GM12878 (cell line): ENCODE results near the gene NRG3. TPM values are rescaled to one million over a fixed set of nuclear protein-coding genes. Genes with fewer than 3 reads are reported as not detected.

ENCODE experiments used
- ATAC-seq: fragments of 200-7000 bp; cut with Tn5 transposase; 3 replicates; pipeline ENCODE4 v1.9.1; 2020; ENCODE audit warnings: mild to moderate bottlenecking, moderate library complexity
- BruUV-seq: library from RNA; stranded (reverse); fragments of 400-500 nt; replicated peaks from 2 replicates; lab custom pipeline; 2021; lab: Mats Ljungman, UMichigan
- CTCF ChIA-PET: fragments of 300-600 bp; sonication (Branson Sonifier 250); formaldehyde crosslinking; extraction: SDS; loops from one replicate; lab custom pipeline; 2021; ENCODE audit warnings: inconsistent platforms; lab: Yijun Ruan, JAX
- POLR2A ChIA-PET: fragments of 350-600 bp; formaldehyde crosslinking; extraction: SDS; loops from one replicate; lab custom pipeline; 2021; ENCODE audit warnings: inconsistent platforms; lab: Charles Lee
- RAD21 ChIA-PET: fragments of 300-600 bp; sonication (Branson Sonifier 250); formaldehyde crosslinking; loops from one replicate; lab custom pipeline; 2023; ENCODE audit warnings: antibody characterized with exemption; ENCODE audit not compliant: unreplicated experiment; lab: Charles Lee
- SMC1A ChIA-PET: fragments of 300-600 bp; sonication (Branson Sonifier 250); formaldehyde crosslinking; loops from one replicate; lab custom pipeline; 2023; ENCODE audit not compliant: unreplicated experiment, uncharacterized antibody; lab: Charles Lee
- DNase-seq: peaks from one replicate; pipeline ENCODE4 v3.0.0-alpha.2; 2011; ENCODE audit warnings: low read depth, low spot score
- FAIRE-seq: peaks from 3 replicates; lab custom pipeline; 2011; peaks lifted over from hg19 to GRCh38; lab: Jason Lieb, UNC
- H2AFZ ChIP-seq: 2 replicates; pipeline ENCODE4 v1.6.0; 2011; ENCODE audit warnings: low read depth, low read length, control low read depth; ENCODE audit not compliant: control insufficient read depth
- H3K27ac ChIP-seq: 2 replicates; pipeline ENCODE4 v1.5.1; 2011; ENCODE audit warnings: control low read depth; ENCODE audit not compliant: control insufficient read depth, insufficient read depth
- H3K27me3 ChIP-seq, 2 experiments: replicated peaks in 1 of 2; 2 replicates each; pipeline versions ENCODE4 v1.6.0 to v1.6.1; 2011; ENCODE audit warnings: low read length in 1 of 2; ENCODE audit not compliant: control insufficient read depth in 2 of 2, insufficient read depth in 2 of 2
- H3K36me3 ChIP-seq, 2 experiments: 2 replicates each; pipeline ENCODE4 v1.5.1; 2011; ENCODE audit warnings: low read length in 1 of 2; ENCODE audit not compliant: control insufficient read depth in 2 of 2, insufficient read depth in 2 of 2
- H3K4me1 ChIP-seq: 2 replicates; pipeline ENCODE4 v1.6.1; 2011; ENCODE audit warnings: mild to moderate bottlenecking, low read length, moderate library complexity, mixed read lengths; ENCODE audit not compliant: control insufficient read depth, insufficient read depth
- H3K4me2 ChIP-seq: 2 replicates; pipeline ENCODE4 v1.6.0; 2011; ENCODE audit warnings: control low read depth; ENCODE audit not compliant: control insufficient read depth, insufficient read depth
- H3K4me3 ChIP-seq: fragments of 200-600 bp; sonication (generic); 2 replicates; pipeline ENCODE4 v1.5.1; 2016
- H3K79me2 ChIP-seq: 2 replicates; pipeline ENCODE4 v1.6.0; 2011; ENCODE audit warnings: low read length; ENCODE audit not compliant: control insufficient read depth, insufficient read depth
- H3K9ac ChIP-seq: 2 replicates; pipeline ENCODE4 v1.8.0; 2011; ENCODE audit warnings: low read length, control low read depth, mixed read lengths; ENCODE audit not compliant: control insufficient read depth, insufficient read depth
- H3K9me3 ChIP-seq: replicated peaks from 3 replicates; pipeline ENCODE4 v1.5.1; 2011; ENCODE audit warnings: mild to moderate bottlenecking, low read length; ENCODE audit not compliant: control insufficient read depth, insufficient read depth
- H4K20me1 ChIP-seq: 2 replicates; pipeline ENCODE4 v1.6.0; 2011; ENCODE audit not compliant: control insufficient read depth, insufficient read depth
- BMI1 ChIP-seq: fragments of 450-650 bp; IDR thresholded peaks from 2 replicates; pipeline ENCODE4 v1.6.1; 2016; ENCODE audit warnings: mild to moderate bottlenecking, moderate library complexity, borderline replicate concordance
- CBX3 ChIP-seq: fragments of 200-600 bp; sonication (generic); IDR thresholded peaks from 2 replicates; pipeline ENCODE4 v1.6.1; 2016; ENCODE audit warnings: low read depth, borderline replicate concordance
- CEBPB ChIP-seq, 2 experiments: fragments of 150-350 bp in 1 of 2; IDR thresholded peaks; 2 replicates each; pipeline ENCODE4 v1.6.1; 2012 to 2014; ENCODE audit warnings: low read depth in 2 of 2, low read length in 2 of 2, borderline replicate concordance in 1 of 2, inconsistent platforms in 1 of 2
- EGR1 ChIP-seq, 2 experiments: IDR thresholded peaks; 1 replicate in 1 of 2; 2 replicates in 1 of 2; pipeline ENCODE4 v1.6.1; 2011 to 2012; ENCODE audit warnings: low read depth in 2 of 2, low read length in 2 of 2, borderline replicate concordance in 1 of 2, mild to moderate bottlenecking in 1 of 2, moderate library complexity in 1 of 2
- IKZF1 ChIP-seq: fragments of 450-650 bp; conservative IDR thresholded peaks from 2 replicates; pipeline ENCODE4 v1.6.1; 2017; ENCODE audit warnings: antibody characterized with exemption, mild to moderate bottlenecking
- JUNB ChIP-seq: IDR thresholded peaks from 2 replicates; pipeline ENCODE4 v1.6.1; 2016; ENCODE audit warnings: antibody characterized with exemption, mild to moderate bottlenecking
- MAX ChIP-seq: IDR thresholded peaks from 2 replicates; pipeline ENCODE4 v1.6.1; 2012; ENCODE audit warnings: low read depth, low read length, improper control_type of control experiment
- NFIC ChIP-seq: IDR thresholded peaks from 2 replicates; pipeline ENCODE4 v1.6.1; 2012; ENCODE audit warnings: low read depth, mild to moderate bottlenecking, inconsistent platforms, low read length, moderate library complexity
- NFYB ChIP-seq: IDR thresholded peaks from 2 replicates; pipeline ENCODE4 v1.6.1; 2011; ENCODE audit warnings: low read depth, mild to moderate bottlenecking, low read length, improper control_type of control experiment, moderate library complexity; ENCODE audit not compliant: insufficient read depth
- PAX8 ChIP-seq: fragments of 450-650 bp; IDR thresholded peaks from 2 replicates; pipeline ENCODE4 v1.6.1; 2017; ENCODE audit warnings: mild to moderate bottlenecking, moderate library complexity
- RUNX3 ChIP-seq: IDR thresholded peaks from 2 replicates; pipeline ENCODE4 v1.6.1; 2012; ENCODE audit warnings: low read length, inconsistent platforms
- SUZ12 ChIP-seq: fragments of 200-600 bp; sonication (generic); IDR thresholded peaks from one replicate; pipeline ENCODE4 v1.6.1; 2018; ENCODE audit warnings: antibody characterized with exemption, mild to moderate bottlenecking; ENCODE audit not compliant: unreplicated experiment
- WGBS: methylation state at CpG from one replicate; pipeline ENCODE4 v1.1.6; 2016; ENCODE audit warnings: low lambda C conversion rate; ENCODE audit not compliant: insufficient replicate concordance, insufficient coverage; ENCODE audit errors: missing lambda C conversion rate; 5-methylcytosine and 5-hydroxymethylcytosine counted together
- in situ Hi-C: fragments of 300-500 bp; cut with MboI; formaldehyde crosslinking; loops from 9 replicates; pipeline ENCODE4 v1.14.3; 2018; ENCODE audit warnings: mixed read lengths
- intact Hi-C: fragments of 100-400 bp; cut with micrococcal nuclease; formaldehyde crosslinking; loops from one replicate; pipeline ENCODE4 v1.14.2; 2022; ENCODE audit not compliant: unreplicated experiment
- polyA plus RNA-seq, 11 experiments: library from polyadenylated mRNA; depleted of rRNA in 4 of 11; unstranded in 6 of 11; stranded (reverse) in 5 of 11; fragments of >200 nt; fragmentation: Nextera tagmentation in 4 of 11; fragmentation: Illumina TruSeq in 1 of 11; extraction: Ambion mirVana in 4 of 11; extraction: Trizol in 1 of 11; gene quantifications; 1 replicate in 1 of 11; 2 replicates in 10 of 11; pipeline versions ENCODE4 v1.2.1 to v1.2.3, GENCODE V29; 2011 to 2016; ENCODE audit warnings: inconsistent platforms in 2 of 11, missing spikeins in 2 of 11, low read depth in 1 of 11
- total RNA-seq, 4 experiments: library from RNA; depleted of rRNA in 3 of 4; stranded (reverse); fragments of >200 nt in 3 of 4; fragmentation: Illumina TruSeq in 1 of 4; extraction: Trizol in 1 of 4; gene quantifications; 2 replicates each; pipeline versions ENCODE4 v1.2.1 to v1.2.3, GENCODE V29; 2013 to 2021

NRG3 gene
- total and polyA plus RNA-seq, 10 of the 15 experiments (the other 5 are each of a cell fraction or from before 2014, with no cell fraction given) = 0.03 to 0.41 (median 0.17) TPM; not detected in 3

- ATAC-seq = peak; percentile 92
- no peaks in the 10 kb centered on the region for H3K36me3 ChIP-seq
- ChIA-PET RAD21 (interaction anchor here (1.2 kb wide), 1 partner anchor 15 kb away, joined by 3 read pairs; no protein-coding TSS in a partner anchor), CTCF (interaction anchor here (1.3 kb wide), 1 partner anchor 15 kb away, joined by 3 read pairs; no protein-coding TSS in a partner anchor)
- no peaks in the 10 kb centered on the region for H4K20me1 ChIP-seq
- no peak for FAIRE-seq
- H3K27me3 ChIP-seq = no peaks in the 10 kb centered on the region
- H2AFZ ChIP-seq = no peak overlapping the region
- H3K79me2 ChIP-seq = no peaks in the 10 kb centered on the region
- H3K4me1 ChIP-seq = no peaks in the 10 kb centered on the region
- no peak for DNase-seq
- TF ChIP-seq RUNX3 (peak; percentile 6; the same call in 1 of the 2 replicates), NFYB (peak; percentile 66; the same call in 1 of the 2 replicates), EGR1 (IDR thresholded peaks at IDR 0.05; ENCODE audit: borderline replicate concordance in 1 of 2, low read depth in 2 of 2, low read length in 2 of 2) (no peak)
- TF ChIP-seq, all 136 proteins: peak for 2
- H3K27ac ChIP-seq = no peak overlapping the region
- in situ Hi-C loops (no loop called here), intact Hi-C loops (no loop called here)
- H3K9me3 ChIP-seq = no peaks in the 10 kb centered on the region; the same call in 2 of the 3 replicates
- H3K4me2 ChIP-seq = no peak overlapping the region
- 18% methylated on average over 6 of the region's 6 CpGs for WGBS
- no peak overlapping the region for H3K4me3 ChIP-seq
- ChIA-PET POLR2A (no interaction called here), SMC1A (interaction anchor here (0.6 to 2.1 kb wide), 6 partner anchors 9 to 97 kb away, joined by 3 to 9 read pairs (median 4); no protein-coding TSS in a partner anchor)
- H3K9ac ChIP-seq = no peak overlapping the region
- no TSS peak for BruUV-seq
Measured at GRCh38 chr10:82908751-82909150, 1033.8 kb downstream of the NRG3 start.

GRCh38 chr10:82910301-82910700, 1035.3 kb downstream of the NRG3 start:
- DNase-seq (no peak), ATAC-seq (no peak), FAIRE-seq (no peak)
- ChIA-PET SMC1A (interaction anchor here (1.2 to 2.1 kb wide), 5 partner anchors 12 to 114 kb away, joined by 3 to 6 read pairs (median 4); no protein-coding TSS in a partner anchor), CTCF (interaction anchor here (0.7 to 1.4 kb wide), 4 partner anchors 13 to 99 kb away, joined by 3 to 4 read pairs (median 4); no protein-coding TSS in a partner anchor), RAD21 (interaction anchor here (0.8 to 1.5 kb wide), 2 partner anchors 48 to 99 kb away, joined by 3 read pairs; no protein-coding TSS in a partner anchor), POLR2A (no interaction called here)
- Histone ChIP-seq H3K4me3 (no peak overlapping the region), H4K20me1 (no peaks in the 10 kb centered on the region), H3K9ac (no peak overlapping the region), H3K4me1 (no peaks in the 10 kb centered on the region), H3K9me3 (no peaks in the 10 kb centered on the region; the same call in 2 of the 3 replicates), H3K27ac (no peak overlapping the region), H3K36me3 (no peaks in the 10 kb centered on the region), H3K79me2 (no peaks in the 10 kb centered on the region), H2AFZ (no peak overlapping the region), H3K27me3 (no peaks in the 10 kb centered on the region), H3K4me2 (no peak overlapping the region)
- intact Hi-C loops (loop anchor here (5.0 kb wide), 1 partner anchor 98 kb away; no protein-coding TSS in a partner anchor), in situ Hi-C loops (no loop called here)
- BruUV-seq = no TSS peak
- 48% methylated on average over 3 of the region's 3 CpGs for WGBS
- TF ChIP-seq JUNB (no peak), PAX8 (no peak), MAX (no peak), SUZ12 (no peak), IKZF1 (no peak), BMI1 (no peak), NFIC (no peak), CBX3 (no peak), CEBPB (IDR thresholded peaks at IDR 0.05; ENCODE audit: borderline replicate concordance in 1 of 2, low read depth in 2 of 2, low read length in 2 of 2) (no peak)
